22Rv1 (cell line): ENCODE results near the gene TSEN2.
"Not testable (repeated sequence)": the region's sequence is repeated elsewhere in the genome, so short reads cannot be mapped to it uniquely, and the experiment has no call there.

Source experiments
- H3K27ac ChIP-seq: fragments of 450-650 bp; 2 replicates; pipeline ENCODE4 v1.5.1; 2017
- CTCF ChIP-seq: fragments of 450-650 bp; IDR thresholded peaks from 2 replicates; pipeline ENCODE4 v1.5.1; 2017; ENCODE audit warnings: mild to moderate bottlenecking
- ZFX ChIP-seq: fragments of 450-650 bp; IDR thresholded peaks from 2 replicates; pipeline ENCODE4 v1.6.1; 2017; ENCODE audit warnings: antibody characterized with exemption, borderline replicate concordance

Gene TSEN2

GRCh38 chr3:12454816-12455121 is 29.5 kb upstream of the TSEN2 start:
- TF ChIP-seq CTCF (no peak), ZFX (no peak)
- no peak overlapping the region for H3K27ac ChIP-seq

GRCh38 chr3:12455740-12456139 is 28.5 kb upstream of the TSEN2 start:
- no peak overlapping the region for H3K27ac ChIP-seq
- TF ChIP-seq CTCF: no peak
- TF ChIP-seq ZFX: no peak

GRCh38 chr3:12456441-12456840 is 27.8 kb upstream of the TSEN2 start:
- TF ChIP-seq ZFX (no peak), CTCF (no peak)
- no peak overlapping the region for H3K27ac ChIP-seq

DNA sequence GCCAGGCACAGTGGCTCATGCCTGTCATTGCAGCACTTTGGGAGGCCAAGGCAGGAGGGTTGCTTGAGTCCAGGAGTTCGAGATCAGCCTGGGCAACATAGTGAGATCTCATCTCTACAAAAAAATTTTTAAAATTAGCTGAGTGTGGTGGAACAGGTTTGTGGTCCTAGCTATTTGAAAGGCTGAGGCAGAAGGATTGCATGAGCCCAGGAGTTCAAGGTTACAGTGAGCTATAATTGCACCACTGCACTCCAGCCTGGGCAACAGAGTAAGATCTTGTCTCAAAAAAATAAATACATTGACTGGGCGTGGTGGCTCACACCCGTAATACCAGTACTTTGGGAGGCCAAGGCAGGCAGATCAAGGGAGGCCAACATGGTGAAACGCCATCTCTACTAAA is 26.9 kb upstream of the TSEN2 start:
- not testable (repeated sequence) for H3K27ac ChIP-seq

GRCh38 chr3:12458901-12459300 is 25.4 kb upstream of the TSEN2 start:
- TF ChIP-seq ZFX (no peak), CTCF (no peak)
- no peak overlapping the region for H3K27ac ChIP-seq

GRCh38 chr3:12460127-12460526 is 24.2 kb upstream of the TSEN2 start:
- H3K27ac ChIP-seq: no peak overlapping the region
- TF ChIP-seq ZFX: no peak
- no peak for TF ChIP-seq CTCF

DNA sequence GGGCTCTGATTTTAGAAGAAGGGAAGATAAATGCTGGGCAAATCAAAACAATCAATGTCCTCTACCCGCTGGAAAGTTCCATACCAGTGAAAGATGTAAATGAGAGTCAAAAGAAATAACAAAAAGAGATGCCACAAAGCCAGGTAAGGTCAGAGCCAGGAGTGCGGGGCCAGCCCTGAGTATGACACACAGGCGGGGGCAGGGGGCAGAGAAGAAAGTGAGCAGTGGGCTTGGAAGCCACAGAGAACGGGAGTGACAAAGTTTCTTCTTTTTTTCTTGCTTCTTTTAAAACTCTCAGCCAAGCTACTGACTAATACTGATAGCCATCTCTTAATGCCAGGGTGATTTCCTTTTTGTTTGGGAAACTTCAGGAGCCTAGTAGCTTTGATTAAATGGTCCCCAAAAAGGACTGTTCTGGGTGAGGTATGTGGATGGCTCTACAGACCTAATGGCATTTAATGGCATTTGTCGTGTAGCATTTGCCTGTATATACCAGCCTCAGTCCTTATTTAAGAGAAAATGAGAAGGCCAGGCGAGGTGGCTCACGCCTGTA is 23.1 kb upstream of the TSEN2 start:
- TF ChIP-seq ZFX (no peak), CTCF (no peak)
- no peak overlapping the region for H3K27ac ChIP-seq

- H3K27ac ChIP-seq: no peak overlapping the region
- no peak for TF ChIP-seq CTCF
Measured at GRCh38 chr3:12462159-12462947, 21.9 kb upstream of the TSEN2 start.
